GM18951 (cell line): ENCODE measurements around the gene TENM3.
"Not testable (repeated sequence)": the region's sequence is repeated elsewhere in the genome, so short reads cannot be mapped to it uniquely, and the experiment has no call there.

Source experiments
- POLR2A ChIP-seq: IDR thresholded peaks from 4 replicates; pipeline ENCODE4 v1.6.1; 2011; ENCODE audit warnings: mild to moderate bottlenecking; ENCODE audit not compliant: insufficient read length, insufficient read depth; ENCODE audit errors: extremely low read depth
- in situ Hi-C: fragments of 300-500 bp; cut with MboI; formaldehyde crosslinking; loops from one replicate; pipeline ENCODE4 v1.12.0; 2022; ENCODE audit warnings: low sequenced_read_pairs, mixed read lengths, inconsistent platforms; ENCODE audit not compliant: unreplicated experiment

Gene TENM3

GRCh38 chr4:182236186-182236585, 7.0 kb upstream of the TENM3 start:
- no peak for TF ChIP-seq POLR2A
- in situ Hi-C loops: no loop called here

- in situ Hi-C loops: not testable (repeated sequence)
Observed at GRCh38 chr4:182237010-182237409, 6.2 kb upstream of the TENM3 start.

- no peak for TF ChIP-seq POLR2A
- in situ Hi-C loops: no loop called here
Observed at GRCh38 chr4:182238355-182238931, 4.8 kb upstream of the TENM3 start.

GRCh38 chr4:182240161-182241130, 2.8 kb upstream of the TENM3 start:
- no peak for TF ChIP-seq POLR2A
- in situ Hi-C loops: no loop called here

GRCh38 chr4:182242260-182242659, 942 bp upstream of the TENM3 start:
- in situ Hi-C loops: not testable (repeated sequence)

- in situ Hi-C loops: no loop called here
- TF ChIP-seq POLR2A: no peak
Observed at GRCh38 chr4:182242787-182243186, 415 bp upstream of the TENM3 start.

GRCh38 chr4:182245041-182245440, 1.8 kb downstream of the TENM3 start:
- in situ Hi-C loops: no loop called here
- no peak for TF ChIP-seq POLR2A

- in situ Hi-C loops: no loop called here
- TF ChIP-seq POLR2A: no peak
Observed at GRCh38 chr4:182245541-182246215, 2.5 kb downstream of the TENM3 start.

GRCh38 chr4:182246401-182247205, 3.4 kb downstream of the TENM3 start:
- no peak for TF ChIP-seq POLR2A
- in situ Hi-C loops: no loop called here

- no peak for TF ChIP-seq POLR2A
- in situ Hi-C loops: no loop called here
Observed at GRCh38 chr4:182248295-182248694, 5.1 kb downstream of the TENM3 start.

GRCh38 chr4:182250446-182250845, 7.2 kb downstream of the TENM3 start:
- TF ChIP-seq POLR2A: no peak
- in situ Hi-C loops: no loop called here

GRCh38 chr4:182251116-182251515, 7.9 kb downstream of the TENM3 start:
- in situ Hi-C loops: no loop called here
- no peak for TF ChIP-seq POLR2A

GRCh38 chr4:182252220-182252619, 9.0 kb downstream of the TENM3 start:
- in situ Hi-C loops: no loop called here

More at GRCh38 chr4:182252220-182252619, 9.0 kb downstream of the TENM3 start:
- no peak for TF ChIP-seq POLR2A
